GM18868 (cell line): ENCODE data around the gene SELENOV.

Source experiments
- ATAC-seq: cut with Tn5 transposase; IDR thresholded peaks from one replicate; pipeline ENCODE4 v1.9.1; 2021; ENCODE audit warnings: mild to moderate bottlenecking, moderate library complexity; ENCODE audit not compliant: unreplicated experiment

Gene SELENOV

GRCh38 chr19:39557811-39558623 is 43.1 kb downstream of the SELENOV start:
- ATAC-seq, result no peak

DNA sequence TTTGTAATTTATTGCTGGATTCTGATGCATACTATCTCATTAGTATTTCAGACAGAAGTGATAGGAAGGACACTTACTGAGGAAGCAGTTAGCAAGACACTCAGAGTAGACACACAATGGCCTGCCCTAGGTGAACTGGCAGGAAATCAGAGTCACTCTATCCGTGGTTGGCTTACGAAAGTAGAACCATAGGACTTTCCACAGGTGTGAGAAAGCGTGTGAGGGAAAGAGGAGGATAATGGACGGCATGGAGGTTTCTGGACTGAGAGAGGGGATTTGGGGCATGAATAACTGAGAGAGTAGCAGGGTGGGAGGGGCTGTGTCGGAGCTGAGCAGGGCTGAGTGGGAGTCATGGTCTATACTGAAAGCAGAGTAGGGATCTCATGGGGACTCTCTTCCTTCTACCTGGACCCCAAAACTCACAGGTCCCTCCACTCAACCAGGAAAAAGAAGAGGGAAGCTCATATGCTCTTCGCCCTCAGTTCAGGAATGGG is 43.7 kb downstream of the SELENOV start:
- no peak for ATAC-seq

DNA sequence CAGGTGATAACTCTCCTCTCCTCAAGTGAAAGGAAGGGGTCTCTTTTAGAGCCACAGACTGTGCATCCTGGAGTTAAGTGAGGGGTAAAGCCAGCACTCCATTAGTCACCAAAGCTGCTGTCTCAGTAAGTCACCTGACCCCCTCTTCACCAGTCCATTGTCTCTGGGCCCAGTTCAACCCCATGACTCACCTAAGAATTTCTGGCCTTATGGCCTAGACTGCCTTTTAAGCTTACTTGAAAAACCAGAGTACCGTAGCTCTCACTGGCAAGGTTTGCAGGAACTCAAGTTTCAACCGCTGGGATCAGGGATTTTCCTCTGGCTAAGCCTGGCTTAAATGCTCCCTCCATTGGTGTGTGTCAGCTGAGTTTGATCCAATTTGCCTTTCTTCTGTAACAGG is 48.5 kb downstream of the SELENOV start:
- ATAC-seq, result no peak

GRCh38 chr19:39566064-39566463 is 51.1 kb downstream of the SELENOV start:
- no peak for ATAC-seq

- ATAC-seq, result no peak
These were observed 53.7 kb downstream of the SELENOV start for GRCh38 chr19:39568604-39569003.
